Activated CD8-positive, alpha-beta T cell treated with anti-CD3 and anti-CD28 coated beads for 36 hours (primary cell): Measurements from ENCODE around the gene ZFHX3. TPM values are rescaled to one million over a fixed set of nuclear protein-coding genes. Genes with fewer than 3 reads are reported as not detected.

Source experiments
- ATAC-seq: fragments of 200-7000 bp; cut with Tn5 transposase; one replicate; pipeline ENCODE4 v1.10.0; 2021; ENCODE audit warnings: mild to moderate bottlenecking, moderate library complexity
- CTCF ChIA-PET: fragments of 350-600 bp; sonication (Branson Sonifier 250); formaldehyde crosslinking; loops from one replicate; lab custom pipeline; 2021; ENCODE audit warnings: antibody characterized with exemption; lab: Charles Lee
- POLR2A ChIA-PET: fragments of 350-600 bp; sonication (Branson Sonifier 250); formaldehyde crosslinking; loops from one replicate; lab custom pipeline; 2021; ENCODE audit warnings: antibody characterized with exemption; lab: Charles Lee
- DNase-seq: peaks from one replicate; pipeline ENCODE4 v3.0.0-alpha.2; 2020
- H3K27ac Mint-ChIP-seq: one replicate; pipeline ENCODE4 v1.8.0; 2021; ENCODE audit warnings: mild to moderate bottlenecking, mixed read lengths
- H3K27me3 Mint-ChIP-seq: one replicate; pipeline ENCODE4 v1.8.0; 2021; ENCODE audit warnings: mixed read lengths
- H3K36me3 Mint-ChIP-seq: one replicate; pipeline ENCODE4 v1.8.0; 2021; ENCODE audit warnings: low read depth, mixed read lengths
- H3K4me1 Mint-ChIP-seq: one replicate; pipeline ENCODE4 v1.8.0; 2021; ENCODE audit warnings: low read depth, mixed read lengths
- H3K4me3 Mint-ChIP-seq: one replicate; pipeline ENCODE4 v1.8.0; 2021; ENCODE audit warnings: mild to moderate bottlenecking, moderate library complexity, mixed read lengths
- H3K9me3 Mint-ChIP-seq: one replicate; pipeline ENCODE4 v1.8.0; 2021; ENCODE audit warnings: mixed read lengths
- intact Hi-C: fragments of 100-400 bp; cut with micrococcal nuclease; formaldehyde crosslinking; loops from one replicate; pipeline ENCODE4 v1.10.0; 2022
- total RNA-seq, 2 experiments: library from RNA; stranded (reverse); gene quantifications; one replicate each; pipeline ENCODE4 v1.2.3, GENCODE V29; 2021
- TF ChIP-seq, protein P1 (sequence below): fragments of 200-600 bp; IDR thresholded peaks from one replicate; pipeline ENCODE4 v1.8.0; 2022; ENCODE audit warnings: antibody characterized with exemption, mild to moderate bottlenecking

The ZFHX3 gene
- total RNA-seq, 2 experiments from 2014 or later, result 0.16 to 0.25 TPM

DNA sequence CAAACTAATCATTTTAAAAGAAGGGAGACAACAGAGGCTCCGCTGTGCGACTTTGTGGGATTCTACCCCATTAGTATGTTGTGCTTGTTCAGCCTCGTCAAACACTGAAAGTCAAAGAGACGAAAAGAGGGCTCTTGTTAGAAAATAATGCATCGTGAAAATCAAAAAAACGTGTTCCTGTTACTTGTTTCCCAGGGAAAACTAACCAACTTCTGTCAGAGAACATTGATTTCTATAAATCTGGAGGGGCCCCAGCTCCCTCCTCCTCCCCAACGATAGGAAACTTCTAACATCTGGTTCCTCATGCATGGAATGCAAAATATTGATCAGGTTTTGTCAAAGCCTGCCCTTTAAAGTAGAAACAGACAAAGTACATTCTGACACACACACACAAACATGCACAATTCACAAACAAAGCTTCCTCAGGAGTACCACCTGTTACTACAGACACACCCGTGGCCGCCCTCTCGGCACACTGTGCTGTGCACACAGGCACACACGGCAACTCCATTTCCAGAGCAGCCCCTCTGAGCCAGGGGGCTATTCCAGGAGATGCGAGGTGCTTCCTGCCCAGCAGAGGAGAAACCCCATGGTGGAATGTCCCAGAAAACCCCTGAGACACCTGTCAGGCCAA lies 151.3 kb downstream of the ZFHX3 start:
- Mint-ChIP-seq H3K36me3 (no peaks in the 10 kb centered on the region), H3K4me1 (no peaks in the 10 kb centered on the region), H3K27ac (no peak overlapping the region), H3K27me3 (peaks cover under 1% of the 10 kb centered on the region), H3K4me3 (no peak overlapping the region), H3K9me3 (no peaks in the 10 kb centered on the region)
- POLR2A ChIA-PET, result no interaction called here
- ATAC-seq (no peak), DNase-seq (no peak)
- CTCF ChIA-PET, result no interaction called here
- intact Hi-C loops, result no loop called here
- TF ChIP-seq, protein P1, sequence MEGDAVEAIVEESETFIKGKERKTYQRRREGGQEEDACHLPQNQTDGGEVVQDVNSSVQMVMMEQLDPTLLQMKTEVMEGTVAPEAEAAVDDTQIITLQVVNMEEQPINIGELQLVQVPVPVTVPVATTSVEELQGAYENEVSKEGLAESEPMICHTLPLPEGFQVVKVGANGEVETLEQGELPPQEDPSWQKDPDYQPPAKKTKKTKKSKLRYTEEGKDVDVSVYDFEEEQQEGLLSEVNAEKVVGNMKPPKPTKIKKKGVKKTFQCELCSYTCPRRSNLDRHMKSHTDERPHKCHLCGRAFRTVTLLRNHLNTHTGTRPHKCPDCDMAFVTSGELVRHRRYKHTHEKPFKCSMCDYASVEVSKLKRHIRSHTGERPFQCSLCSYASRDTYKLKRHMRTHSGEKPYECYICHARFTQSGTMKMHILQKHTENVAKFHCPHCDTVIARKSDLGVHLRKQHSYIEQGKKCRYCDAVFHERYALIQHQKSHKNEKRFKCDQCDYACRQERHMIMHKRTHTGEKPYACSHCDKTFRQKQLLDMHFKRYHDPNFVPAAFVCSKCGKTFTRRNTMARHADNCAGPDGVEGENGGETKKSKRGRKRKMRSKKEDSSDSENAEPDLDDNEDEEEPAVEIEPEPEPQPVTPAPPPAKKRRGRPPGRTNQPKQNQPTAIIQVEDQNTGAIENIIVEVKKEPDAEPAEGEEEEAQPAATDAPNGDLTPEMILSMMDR, result no peak

DNA sequence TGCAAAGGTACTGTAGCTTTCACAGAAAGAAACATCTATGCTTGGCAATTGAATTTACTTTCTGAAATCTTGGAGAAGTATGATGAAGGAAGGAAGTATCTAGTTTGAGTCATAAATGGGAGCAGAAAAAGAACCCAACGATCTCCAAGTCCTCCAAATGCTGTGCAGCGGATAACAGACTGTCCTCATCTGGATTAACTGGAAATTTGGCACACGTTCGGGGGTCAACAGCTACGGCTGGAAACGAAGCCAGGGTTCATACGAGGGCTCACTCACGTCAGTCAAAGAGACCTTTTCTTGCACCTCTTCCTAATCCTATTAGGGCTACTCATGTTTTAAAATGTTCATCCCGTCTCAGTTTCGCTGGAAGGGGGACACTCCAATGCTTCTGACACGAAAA lies 152.0 kb downstream of the ZFHX3 start:
- H3K4me3 Mint-ChIP-seq, result no peak overlapping the region
- TF ChIP-seq, protein P1, result no peak
- H3K9me3 Mint-ChIP-seq, result no peaks in the 10 kb centered on the region
- no peak for DNase-seq
- CTCF ChIA-PET, result no interaction called here
- no peaks in the 10 kb centered on the region for H3K36me3 Mint-ChIP-seq
- intact Hi-C loops, result no loop called here
- ATAC-seq, result no peak
- H3K4me1 Mint-ChIP-seq, result no peaks in the 10 kb centered on the region
- H3K27ac Mint-ChIP-seq, result no peak overlapping the region
- peaks cover 2% of the 10 kb centered on the region for H3K27me3 Mint-ChIP-seq
- POLR2A ChIA-PET, result no interaction called here

DNA sequence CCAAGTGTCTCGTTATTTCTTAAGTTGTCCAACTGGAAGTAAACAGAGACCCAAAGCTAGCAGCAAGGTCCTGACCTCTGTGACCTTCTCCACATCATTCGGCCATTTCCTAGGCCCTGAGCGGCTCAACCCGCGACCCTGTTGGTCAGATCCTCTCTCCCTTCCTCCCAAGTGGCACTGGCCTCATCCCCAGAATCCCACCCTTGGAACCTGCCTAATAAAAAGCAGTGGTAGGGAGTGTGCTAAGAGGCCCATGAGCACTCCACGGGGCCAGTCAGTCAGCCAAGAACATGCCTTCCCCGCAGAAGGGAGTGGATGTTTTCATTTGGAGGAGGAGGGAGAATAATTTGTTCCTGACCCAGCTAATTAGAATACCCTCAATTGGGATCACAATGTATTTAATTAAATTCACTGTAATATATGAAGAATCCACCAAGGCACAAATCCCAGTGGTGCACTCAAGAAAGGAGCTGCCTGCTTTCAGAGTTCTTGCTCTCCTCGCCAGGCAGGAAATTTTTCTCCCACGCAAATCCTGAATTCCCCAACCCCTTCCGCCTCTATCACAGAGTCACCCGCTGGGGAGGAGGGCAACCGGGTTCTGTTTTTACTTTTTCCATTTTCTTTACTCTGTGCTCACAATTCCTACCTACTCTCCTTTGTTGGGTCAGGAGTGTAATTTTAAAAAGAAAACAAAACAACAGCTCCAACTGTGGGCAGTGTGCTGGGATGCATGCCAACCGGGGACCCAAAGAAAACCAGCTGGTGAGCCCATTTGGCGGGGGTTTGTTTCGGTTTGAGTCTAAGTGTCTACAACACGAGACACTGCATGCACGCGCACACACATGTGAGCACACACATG lies 153.4 kb downstream of the ZFHX3 start:
- Mint-ChIP-seq H3K27me3 (peaks cover 2% of the 10 kb centered on the region), H3K4me3 (no peak overlapping the region), H3K36me3 (peaks cover 3% of the 10 kb centered on the region), H3K27ac (no peak overlapping the region), H3K9me3 (peaks cover 4% of the 10 kb centered on the region), H3K4me1 (no peaks in the 10 kb centered on the region)
- ATAC-seq, result no peak
- ChIA-PET POLR2A (no interaction called here), CTCF (interaction anchor here (1.9 kb wide), 1 partner anchor 62 kb away, joined by 4 read pairs; no protein-coding TSS in a partner anchor)
- intact Hi-C loops, result no loop called here
- no peak for DNase-seq
- TF ChIP-seq, protein P1, result no peak

DNA sequence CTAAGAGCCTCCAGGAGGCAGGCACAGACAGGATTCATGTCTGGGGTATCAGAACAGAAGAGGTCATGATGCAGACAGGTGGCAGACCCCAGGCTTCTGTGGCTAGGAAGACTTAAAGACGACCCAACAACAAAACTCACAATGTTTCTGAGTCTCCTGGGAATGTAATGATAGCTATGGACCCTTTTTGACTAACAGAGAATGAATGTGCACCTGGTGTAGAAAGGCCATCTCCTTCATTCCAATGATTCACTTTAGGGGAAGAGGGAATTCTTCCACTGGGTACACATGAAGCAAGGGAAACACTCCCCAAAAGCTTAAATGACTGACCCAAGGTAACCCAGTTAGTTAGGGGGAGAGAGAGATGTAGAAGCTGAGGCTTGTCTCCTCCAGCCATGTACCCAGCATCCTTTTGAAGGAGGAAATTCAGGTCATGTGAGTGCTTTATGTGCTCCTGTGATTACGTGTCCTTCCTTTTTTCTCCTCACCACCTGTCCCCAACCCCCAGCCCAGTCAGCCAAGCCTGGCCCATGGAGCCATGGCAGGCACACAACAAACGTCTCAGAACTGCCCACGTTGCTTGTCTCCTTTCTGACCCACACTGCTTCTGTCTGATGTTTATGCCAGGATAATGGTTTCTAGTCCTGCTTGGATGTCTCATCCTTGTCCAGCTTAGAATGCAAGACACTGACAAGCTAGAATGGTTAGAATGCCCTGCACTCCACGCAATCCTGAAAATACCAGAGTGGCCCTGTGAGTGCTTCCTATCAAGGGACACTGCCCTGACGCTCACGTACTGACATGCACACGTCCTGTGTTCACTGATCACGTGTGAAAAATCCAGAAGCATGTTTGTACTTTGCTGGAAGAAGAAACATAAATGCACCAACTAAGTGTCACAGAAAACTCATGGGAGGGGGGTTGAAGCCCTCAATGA lies 156.4 kb downstream of the ZFHX3 start:
- DNase-seq (no peak), ATAC-seq (no peak)
- Mint-ChIP-seq H3K27ac (no peak overlapping the region), H3K27me3 (peaks cover 2% of the 10 kb centered on the region), H3K4me3 (no peak overlapping the region), H3K36me3 (peaks cover 3% of the 10 kb centered on the region), H3K9me3 (peaks cover 4% of the 10 kb centered on the region), H3K4me1 (no peaks in the 10 kb centered on the region)
- intact Hi-C loops, result no loop called here
- TF ChIP-seq, protein P1, result no peak
- ChIA-PET CTCF (no interaction called here), POLR2A (interaction anchor here (0.6 kb wide), 1 partner anchor 1266 kb away, joined by 4 read pairs; no protein-coding TSS in a partner anchor)
